Gastroesophageal sphincter (tissue), 3 donors: ENCODE measurements around the gene PTPRG.

Experiments used
- CTCF ChIP-seq, 4 experiments: fragments of 200-600 bp in 2 of 4; fragments of 450-650 bp in 2 of 4; sonication (generic) in 1 of 4; IDR thresholded peaks; one replicate each; pipeline ENCODE4 v1.5.1; 2017 to 2019; ENCODE audit warnings: antibody characterized with exemption in 4 of 4, mild to moderate bottlenecking in 2 of 4, moderate library complexity in 2 of 4
- EP300 ChIP-seq: sonication (generic); formaldehyde crosslinking; IDR thresholded peaks from one replicate; pipeline ENCODE4 v1.6.1; 2017; ENCODE audit warnings: antibody characterized with exemption, mild to moderate bottlenecking
- POLR2A ChIP-seq, 2 donors: fragments of 450-650 bp; IDR thresholded peaks; one replicate each; pipeline ENCODE4 v1.6.1; 2017; ENCODE audit warnings: antibody characterized with exemption in 2 of 2, mild to moderate bottlenecking in 2 of 2, moderate library complexity in 1 of 2

GRCh38 chr3:61783993-61784718 is 222.8 kb downstream of the PTPRG start:
- TF ChIP-seq CTCF (IDR thresholded peaks at IDR 0.05) (no peak), POLR2A (IDR thresholded peaks at IDR 0.05) (no peak), EP300 (no peak)
